Activated CD4-positive, alpha-beta T cell treated with anti-CD3 and anti-CD28 coated beads, Interleukin-2, Interleukin-6, amounts not matched to agents 100 ng/mL and 50 ng/mL, durations not matched to agents 16 hours and 8 hours (primary cell): ENCODE results near the gene TTLL3.
"Not testable (repeated sequence)": the region's sequence is repeated elsewhere in the genome, so short reads cannot be mapped to it uniquely, and the experiment has no call there.

Source experiments
- DNase-seq: peaks from one replicate; pipeline ENCODE4 v3.0.0-alpha.2; 2020

The TTLL3 gene

GRCh38 chr3:9838856-9839255, 28.8 kb downstream of the TTLL3 start:
- DNase-seq: no peak

GRCh38 chr3:9841015-9841414, 31.0 kb downstream of the TTLL3 start:
- no peak for DNase-seq

- peak; percentile 98 for DNase-seq
Observed at GRCh38 chr3:9843715-9844438, 33.8 kb downstream of the TTLL3 start, which contains the start of gene RPUSD3. RPUSD3 (minus strand) TSS chr3:9844008; CDS start chr3:9843990, 18 bp downstream.

- no peak for DNase-seq
Observed at GRCh38 chr3:9846231-9846630, 36.2 kb downstream of the TTLL3 start.

GRCh38 chr3:9846931-9847488, 36.9 kb downstream of the TTLL3 start:
- DNase-seq: no peak

- DNase-seq: not testable (repeated sequence)
Observed at GRCh38 chr3:9847870-9848269, 37.8 kb downstream of the TTLL3 start.

- DNase-seq: peak; percentile 52
Observed at GRCh38 chr3:9848860-9849259, 38.8 kb downstream of the TTLL3 start.

- not testable (repeated sequence) for DNase-seq
Observed at GRCh38 chr3:9851383-9851782, 41.3 kb downstream of the TTLL3 start.

GRCh38 chr3:9851926-9852325, 41.9 kb downstream of the TTLL3 start:
- not testable (repeated sequence) for DNase-seq

- DNase-seq: no peak
Observed at GRCh38 chr3:9852528-9852927, 42.5 kb downstream of the TTLL3 start.

GRCh38 chr3:9854291-9854940, 44.4 kb downstream of the TTLL3 start:
- not testable (repeated sequence) for DNase-seq

- DNase-seq: no peak
Observed at GRCh38 chr3:9855594-9855993, 45.5 kb downstream of the TTLL3 start.

- no peak for DNase-seq
Observed at GRCh38 chr3:9859530-9860025, 49.5 kb downstream of the TTLL3 start.

- DNase-seq: no peak
Observed at GRCh38 chr3:9861201-9861600, 51.1 kb downstream of the TTLL3 start.

- no peak for DNase-seq
Observed at GRCh38 chr3:9861626-9862130, 51.6 kb downstream of the TTLL3 start.

- peak; percentile 20 for DNase-seq
Observed at GRCh38 chr3:9862391-9863057, 52.5 kb downstream of the TTLL3 start.

GRCh38 chr3:9863058-9863772, 53.2 kb downstream of the TTLL3 start:
- DNase-seq: no peak

GRCh38 chr3:9864200-9864927, 54.3 kb downstream of the TTLL3 start:
- DNase-seq: no peak

GRCh38 chr3:9865125-9865637, 55.1 kb downstream of the TTLL3 start:
- DNase-seq: not testable (repeated sequence)

GRCh38 chr3:9866639-9867038, 56.6 kb downstream of the TTLL3 start:
- DNase-seq: no peak

GRCh38 chr3:9867106-9867505, 57.0 kb downstream of the TTLL3 start:
- DNase-seq: no peak
